GM12878 (cell line): Measurements from ENCODE around the gene PDZRN3.

Source experiments
- BHLHE40 ChIP-seq, 2 experiments: fragments of 450-650 bp in 1 of 2; IDR thresholded peaks; 2 replicates each; pipeline ENCODE4 v1.6.1; 2011 to 2017; ENCODE audit warnings: low read depth in 2 of 2, borderline replicate concordance in 1 of 2, improper control_type of control experiment in 1 of 2, low read length in 1 of 2, mild to moderate bottlenecking in 1 of 2
- BRCA1 ChIP-seq: IDR thresholded peaks from 2 replicates; pipeline ENCODE4 v1.6.1; 2011; ENCODE audit warnings: low read depth, low read length, improper control_type of control experiment
- GABPA ChIP-seq: IDR thresholded peaks from 2 replicates; pipeline ENCODE4 v1.6.1; 2014; ENCODE audit warnings: antibody characterized with exemption, low read depth, mild to moderate bottlenecking, inconsistent platforms
- HCFC1 ChIP-seq: fragments of 150-350 bp; IDR thresholded peaks from 2 replicates; pipeline ENCODE4 v1.6.1; 2014; ENCODE audit warnings: low read length
- MXI1 ChIP-seq: fragments of 150-350 bp; IDR thresholded peaks from 2 replicates; pipeline ENCODE4 v1.6.1; 2011; ENCODE audit warnings: low read depth, mild to moderate bottlenecking, inconsistent platforms, low read length, improper control_type of control experiment
- SP1 ChIP-seq: IDR thresholded peaks from one replicate; pipeline ENCODE4 v1.6.1; 2011; ENCODE audit warnings: low read depth, low read length
- TF ChIP-seq, protein P1 (sequence below): fragments of 150-350 bp; IDR thresholded peaks from 2 replicates; pipeline ENCODE4 v1.6.1; 2016; ENCODE audit warnings: low read depth, low read length

DNA sequence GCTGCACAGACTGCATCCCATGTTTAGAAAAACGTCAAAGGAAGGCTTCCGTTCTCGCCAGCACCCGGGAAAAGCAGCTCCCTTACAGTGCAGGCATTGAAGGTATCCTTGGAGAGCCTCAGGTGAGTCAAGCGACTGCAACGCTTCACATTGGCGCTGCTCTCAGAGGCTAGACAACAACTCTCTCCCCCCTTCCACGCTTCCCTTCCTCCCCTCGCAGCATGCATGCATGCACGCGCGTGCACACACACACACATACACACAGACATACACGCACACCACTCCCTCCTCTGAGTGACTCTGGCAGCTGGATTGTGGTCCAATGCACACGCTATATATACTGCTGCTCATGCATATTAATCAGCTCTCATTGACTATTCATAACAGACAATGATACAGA, 191.1 kb downstream of the PDZRN3 start:
- TF ChIP-seq, protein P1, sequence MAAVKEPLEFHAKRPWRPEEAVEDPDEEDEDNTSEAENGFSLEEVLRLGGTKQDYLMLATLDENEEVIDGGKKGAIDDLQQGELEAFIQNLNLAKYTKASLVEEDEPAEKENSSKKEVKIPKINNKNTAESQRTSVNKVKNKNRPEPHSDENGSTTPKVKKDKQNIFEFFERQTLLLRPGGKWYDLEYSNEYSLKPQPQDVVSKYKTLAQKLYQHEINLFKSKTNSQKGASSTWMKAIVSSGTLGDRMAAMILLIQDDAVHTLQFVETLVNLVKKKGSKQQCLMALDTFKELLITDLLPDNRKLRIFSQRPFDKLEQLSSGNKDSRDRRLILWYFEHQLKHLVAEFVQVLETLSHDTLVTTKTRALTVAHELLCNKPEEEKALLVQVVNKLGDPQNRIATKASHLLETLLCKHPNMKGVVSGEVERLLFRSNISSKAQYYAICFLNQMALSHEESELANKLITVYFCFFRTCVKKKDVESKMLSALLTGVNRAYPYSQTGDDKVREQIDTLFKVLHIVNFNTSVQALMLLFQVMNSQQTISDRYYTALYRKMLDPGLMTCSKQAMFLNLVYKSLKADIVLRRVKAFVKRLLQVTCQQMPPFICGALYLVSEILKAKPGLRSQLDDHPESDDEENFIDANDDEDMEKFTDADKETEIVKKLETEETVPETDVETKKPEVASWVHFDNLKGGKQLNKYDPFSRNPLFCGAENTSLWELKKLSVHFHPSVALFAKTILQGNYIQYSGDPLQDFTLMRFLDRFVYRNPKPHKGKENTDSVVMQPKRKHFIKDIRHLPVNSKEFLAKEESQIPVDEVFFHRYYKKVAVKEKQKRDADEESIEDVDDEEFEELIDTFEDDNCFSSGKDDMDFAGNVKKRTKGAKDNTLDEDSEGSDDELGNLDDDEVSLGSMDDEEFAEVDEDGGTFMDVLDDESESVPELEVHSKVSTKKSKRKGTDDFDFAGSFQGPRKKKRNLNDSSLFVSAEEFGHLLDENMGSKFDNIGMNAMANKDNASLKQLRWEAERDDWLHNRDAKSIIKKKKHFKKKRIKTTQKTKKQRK = no peak
- TF ChIP-seq BRCA1 (no peak), MXI1 (no peak), BHLHE40 (IDR thresholded peaks at IDR 0.05; ENCODE audit: borderline replicate concordance in 1 of 2, low read depth in 2 of 2, low read length in 1 of 2) (no peak), GABPA (no peak), SP1 (no peak), HCFC1 (no peak)
